ENCODE data around the gene NCKAP5. TPM values are rescaled to one million over a fixed set of nuclear protein-coding genes. Genes with fewer than 3 reads are reported as not detected.

The NCKAP5 gene
- total and polyA plus RNA-seq, 2 experiments from 2014 or later = 2.2 to 5.5 TPM

GRCh38 chr2:132860220-132860619, 708.0 kb downstream of the NCKAP5 start:
- H3K4me3 ChIP-seq = no peak overlapping the region
- no peaks in the 10 kb centered on the region for H3K9me3 ChIP-seq (ENCODE audit: low read depth)
- H3K27me3 ChIP-seq = no peaks in the 10 kb centered on the region
- H3K79me2 ChIP-seq = no peaks in the 10 kb centered on the region
- WGBS (ENCODE audit: low lambda C conversion rate, missing lambda C conversion rate) = 64% methylated on average over 2 of the region's 2 CpGs
- H3K9me2 ChIP-seq (replicated peaks; ENCODE audit: insufficient read depth) = no peaks in the 10 kb centered on the region
- H3K36me3 ChIP-seq (replicated peaks; ENCODE audit: insufficient read depth, low read depth) = no peaks in the 10 kb centered on the region
- no peak overlapping the region for H3K27ac ChIP-seq
- DNase-seq (ENCODE audit: low spot score) = no peak
- H3K4me1 ChIP-seq (ENCODE audit: insufficient read depth) = no peaks in the 10 kb centered on the region
- TF ChIP-seq EZH2 (IDR thresholded peaks at IDR 0.05; ENCODE audit: borderline replicate concordance) (no peak), CTCF (IDR thresholded peaks at IDR 0.05; ENCODE audit: poor library complexity) (no peak), EZH2phosphoT487 (IDR thresholded peaks at IDR 0.05; ENCODE audit: low read depth, severe bottlenecking, unreplicated experiment) (no peak)
- H3K4me2 ChIP-seq = no peak overlapping the region
- no peaks in the 10 kb centered on the region for H4K20me1 ChIP-seq (ENCODE audit: insufficient read depth, poor library complexity, severe bottlenecking)
- no peak overlapping the region for H2AFZ ChIP-seq

GRCh38 chr2:132859590-132859989, 708.7 kb downstream of the NCKAP5 start:
- TF ChIP-seq EZH2 (IDR thresholded peaks at IDR 0.05; ENCODE audit: borderline replicate concordance) (no peak), EZH2phosphoT487 (IDR thresholded peaks at IDR 0.05; ENCODE audit: low read depth, severe bottlenecking, unreplicated experiment) (no peak), CTCF (IDR thresholded peaks at IDR 0.05; ENCODE audit: poor library complexity) (no peak)
- H4K20me1 ChIP-seq (ENCODE audit: insufficient read depth, poor library complexity, severe bottlenecking) = no peaks in the 10 kb centered on the region
- no peaks in the 10 kb centered on the region for H3K36me3 ChIP-seq (replicated peaks; ENCODE audit: insufficient read depth, low read depth)
- WGBS (ENCODE audit: low lambda C conversion rate, missing lambda C conversion rate) = 73% methylated on average over 5 of the region's 5 CpGs
- no peak overlapping the region for H3K4me3 ChIP-seq
- H2AFZ ChIP-seq = no peak overlapping the region
- no peak overlapping the region for H3K4me2 ChIP-seq
- H3K27me3 ChIP-seq = no peaks in the 10 kb centered on the region
- DNase-seq (ENCODE audit: low spot score) = no peak
- no peak overlapping the region for H3K27ac ChIP-seq
- no peaks in the 10 kb centered on the region for H3K79me2 ChIP-seq
- no peaks in the 10 kb centered on the region for H3K4me1 ChIP-seq (ENCODE audit: insufficient read depth)
- H3K9me2 ChIP-seq (replicated peaks; ENCODE audit: insufficient read depth) = no peaks in the 10 kb centered on the region
- no peaks in the 10 kb centered on the region for H3K9me3 ChIP-seq (ENCODE audit: low read depth)

GRCh38 chr2:132857319-132857718, 710.9 kb downstream of the NCKAP5 start:
- Histone ChIP-seq H3K27me3 (no peaks in the 10 kb centered on the region), H3K9me2 (replicated peaks; ENCODE audit: insufficient read depth) (no peaks in the 10 kb centered on the region), H3K27ac (no peak overlapping the region), H3K4me3 (no peak overlapping the region), H4K20me1 (ENCODE audit: insufficient read depth, poor library complexity, severe bottlenecking) (no peaks in the 10 kb centered on the region), H3K4me1 (ENCODE audit: insufficient read depth) (no peaks in the 10 kb centered on the region), H2AFZ (no peak overlapping the region), H3K9me3 (ENCODE audit: low read depth) (no peaks in the 10 kb centered on the region), H3K79me2 (no peaks in the 10 kb centered on the region), H3K36me3 (replicated peaks; ENCODE audit: insufficient read depth, low read depth) (no peaks in the 10 kb centered on the region), H3K4me2 (no peak overlapping the region)
- TF ChIP-seq CTCF (IDR thresholded peaks at IDR 0.05; ENCODE audit: poor library complexity) (no peak), EZH2 (IDR thresholded peaks at IDR 0.05; ENCODE audit: borderline replicate concordance) (no peak), EZH2phosphoT487 (IDR thresholded peaks at IDR 0.05; ENCODE audit: low read depth, severe bottlenecking, unreplicated experiment) (no peak)
- WGBS (ENCODE audit: low lambda C conversion rate, missing lambda C conversion rate) = 100% methylated on average over 1 of the region's 1 CpG
- no peak for DNase-seq (ENCODE audit: low spot score)

- 82% methylated on average over 4 of the region's 4 CpGs for whole genome bisulfite sequencing (ENCODE audit: low lambda C conversion rate, missing lambda C conversion rate)
- Histone ChIP-seq H3K9me3 (ENCODE audit: low read depth) (no peaks in the 10 kb centered on the region), H3K4me1 (ENCODE audit: insufficient read depth) (no peaks in the 10 kb centered on the region)
These were observed 717.6 kb downstream of the NCKAP5 start for GRCh38 chr2:132850688-132851087.

More at GRCh38 chr2:132850688-132851087, 717.6 kb downstream of the NCKAP5 start:
- Histone ChIP-seq H3K27me3 (no peaks in the 10 kb centered on the region), H4K20me1 (ENCODE audit: insufficient read depth, poor library complexity, severe bottlenecking) (no peaks in the 10 kb centered on the region), H3K4me2 (no peak overlapping the region), H3K79me2 (no peaks in the 10 kb centered on the region), H3K27ac (no peak overlapping the region), H3K9me2 (replicated peaks; ENCODE audit: insufficient read depth) (no peaks in the 10 kb centered on the region), H3K36me3 (replicated peaks; ENCODE audit: insufficient read depth, low read depth) (no peaks in the 10 kb centered on the region), H2AFZ (no peak overlapping the region), H3K4me3 (no peak overlapping the region)
- no peak for DNase-seq (ENCODE audit: low spot score)
- no peak for TF ChIP-seq EZH2 (IDR thresholded peaks at IDR 0.05; ENCODE audit: borderline replicate concordance)
- TF ChIP-seq EZH2phosphoT487 (IDR thresholded peaks at IDR 0.05; ENCODE audit: low read depth, severe bottlenecking, unreplicated experiment) = no peak
- TF ChIP-seq CTCF (IDR thresholded peaks at IDR 0.05; ENCODE audit: poor library complexity) = no peak
